ENCODE results near the gene UGT1A1. TPM values are rescaled to one million over a fixed set of nuclear protein-coding genes. Genes with fewer than 3 reads are reported as not detected.

The UGT1A1 gene
- total RNA-seq, 1 donor from 2014 or later: not detected

DNA sequence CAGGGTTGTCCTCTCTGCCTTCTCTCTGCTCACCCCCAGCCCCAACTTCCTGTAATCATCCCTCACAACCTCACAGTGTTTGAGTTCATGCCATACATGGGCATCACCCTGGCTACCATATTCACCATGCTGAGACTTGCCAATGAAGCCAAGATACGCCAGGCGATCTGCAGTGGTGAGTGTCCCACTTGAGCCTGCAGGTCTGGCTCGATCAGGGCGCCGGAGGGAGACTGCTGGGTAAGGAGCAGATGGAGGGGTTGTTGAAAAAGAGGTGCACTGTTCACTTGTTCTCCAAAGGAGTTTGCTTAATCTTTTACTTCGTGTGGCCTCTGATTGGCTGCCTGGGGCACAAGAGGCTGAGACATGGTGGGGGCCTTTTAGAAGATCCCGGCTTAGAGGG lies 32.6 kb downstream of the UGT1A1 start:
- intact Hi-C loops (cut with micrococcal nuclease): no loop called here
- no peak for ATAC-seq
- no peak for DNase-seq

- intact Hi-C loops (cut with micrococcal nuclease): no loop called here
- DNase-seq (no peak), ATAC-seq (no peak)
These were observed 33.5 kb downstream of the UGT1A1 start for GRCh38 chr2:233793465-233794127.

- no peak for ATAC-seq
- DNase-seq: no peak
- intact Hi-C loops (cut with micrococcal nuclease): no loop called here
These were observed 34.1 kb downstream of the UGT1A1 start for GRCh38 chr2:233794128-233794658.

- intact Hi-C loops (cut with micrococcal nuclease): no loop called here
- DNase-seq (no peak), ATAC-seq (no peak)
These were observed 35.7 kb downstream of the UGT1A1 start for GRCh38 chr2:233795735-233796171.

DNA sequence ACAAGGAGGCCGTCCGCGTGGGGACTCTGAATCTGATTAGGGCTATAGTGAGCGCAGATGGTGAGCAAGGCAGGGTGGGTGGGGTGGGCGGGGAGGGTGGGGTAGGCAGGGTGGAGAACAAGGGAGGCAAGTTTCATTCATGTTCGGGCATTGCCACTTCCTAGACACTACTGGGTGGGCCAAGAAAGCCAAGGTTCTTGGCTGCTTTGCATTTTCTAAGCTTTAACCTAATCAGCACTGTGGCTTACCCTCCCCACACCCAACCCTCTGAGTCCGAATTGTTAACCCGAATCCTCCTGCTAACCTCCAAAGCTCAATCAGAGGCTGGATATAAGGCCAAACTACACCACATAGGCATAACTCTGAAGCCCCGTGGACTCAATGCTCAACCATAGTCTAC lies 36.2 kb downstream of the UGT1A1 start:
- ATAC-seq: no peak
- no peak for DNase-seq
- intact Hi-C loops (cut with micrococcal nuclease): no loop called here

- no peak for DNase-seq
- intact Hi-C loops (cut with micrococcal nuclease): no loop called here
These were observed 38.4 kb downstream of the UGT1A1 start for GRCh38 chr2:233798335-233799086.

GRCh38 chr2:233799087-233799665 lies 39.1 kb downstream of the UGT1A1 start:
- DNase-seq (no peak), ATAC-seq (no peak)
- intact Hi-C loops (cut with micrococcal nuclease): no loop called here

More at GRCh38 chr2:233798335-233799086, 38.4 kb downstream of the UGT1A1 start:
- ATAC-seq: no peak

GRCh38 chr2:233799716-233800115 lies 39.6 kb downstream of the UGT1A1 start:
- intact Hi-C loops (cut with micrococcal nuclease): no loop called here
- DNase-seq (no peak), ATAC-seq (no peak)

DNA sequence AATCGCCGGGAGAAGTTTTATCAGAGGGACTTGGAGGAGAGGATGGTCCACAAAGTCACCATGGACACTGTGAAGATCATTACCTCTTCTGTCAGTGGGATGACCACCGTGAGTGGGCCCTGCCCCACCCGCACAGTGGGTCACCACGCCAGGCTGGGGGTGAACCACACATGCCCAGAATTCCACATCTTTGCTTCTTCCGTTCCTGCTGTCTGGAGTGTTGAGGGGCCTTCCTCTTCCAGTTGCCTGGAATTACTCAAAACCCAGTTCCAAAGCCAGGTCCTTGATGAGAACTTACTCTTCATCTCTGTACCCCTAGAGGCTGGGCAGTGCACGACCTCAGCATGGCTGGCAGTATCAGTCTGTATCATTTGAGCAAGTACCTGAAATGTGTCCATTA lies 40.1 kb downstream of the UGT1A1 start:
- ATAC-seq (no peak), DNase-seq (no peak)
- intact Hi-C loops (cut with micrococcal nuclease): no loop called here

GRCh38 chr2:233801357-233802131 lies 41.5 kb downstream of the UGT1A1 start:
- intact Hi-C loops (cut with micrococcal nuclease): no loop called here
- no peak for DNase-seq
- ATAC-seq: no peak

GRCh38 chr2:233802132-233802815 lies 42.2 kb downstream of the UGT1A1 start:
- ATAC-seq (no peak), DNase-seq (no peak)
- intact Hi-C loops (cut with micrococcal nuclease): no loop called here

DNA sequence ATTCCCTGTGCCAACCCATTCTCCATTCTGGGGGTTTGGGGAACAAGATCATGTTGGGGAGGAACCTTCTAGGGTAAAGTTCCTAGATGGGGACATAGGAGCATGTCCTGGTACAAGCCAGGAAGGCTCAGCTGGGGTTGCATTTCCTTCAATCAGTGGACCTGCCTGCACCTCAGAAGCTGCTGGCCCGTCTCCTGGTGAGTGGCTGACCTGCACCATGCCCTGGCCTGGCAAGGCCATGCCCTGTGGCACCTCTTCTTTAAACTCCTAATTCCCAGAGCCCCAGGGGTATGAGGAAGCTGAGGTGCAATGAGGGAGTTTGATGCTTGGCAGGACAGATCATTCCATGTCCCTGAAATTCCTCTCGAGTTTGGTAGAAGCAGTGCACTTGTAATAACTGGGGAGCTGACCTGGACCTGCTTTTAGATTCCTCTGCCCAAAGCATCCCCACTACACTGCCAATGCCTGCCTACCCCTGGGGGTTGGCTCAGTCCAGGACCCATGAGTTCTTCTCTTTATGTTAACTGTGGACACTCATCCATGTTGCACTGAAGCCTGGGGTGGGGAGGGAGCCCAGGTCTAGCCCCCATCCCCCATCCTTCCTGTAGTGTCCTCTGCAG lies 43.3 kb downstream of the UGT1A1 start:
- no peak for ATAC-seq
- intact Hi-C loops (cut with micrococcal nuclease): no loop called here
- no peak for DNase-seq

- intact Hi-C loops (cut with micrococcal nuclease): no loop called here
- no peak for ATAC-seq
These were observed 43.9 kb downstream of the UGT1A1 start for GRCh38 chr2:233803994-233804393.

DNA sequence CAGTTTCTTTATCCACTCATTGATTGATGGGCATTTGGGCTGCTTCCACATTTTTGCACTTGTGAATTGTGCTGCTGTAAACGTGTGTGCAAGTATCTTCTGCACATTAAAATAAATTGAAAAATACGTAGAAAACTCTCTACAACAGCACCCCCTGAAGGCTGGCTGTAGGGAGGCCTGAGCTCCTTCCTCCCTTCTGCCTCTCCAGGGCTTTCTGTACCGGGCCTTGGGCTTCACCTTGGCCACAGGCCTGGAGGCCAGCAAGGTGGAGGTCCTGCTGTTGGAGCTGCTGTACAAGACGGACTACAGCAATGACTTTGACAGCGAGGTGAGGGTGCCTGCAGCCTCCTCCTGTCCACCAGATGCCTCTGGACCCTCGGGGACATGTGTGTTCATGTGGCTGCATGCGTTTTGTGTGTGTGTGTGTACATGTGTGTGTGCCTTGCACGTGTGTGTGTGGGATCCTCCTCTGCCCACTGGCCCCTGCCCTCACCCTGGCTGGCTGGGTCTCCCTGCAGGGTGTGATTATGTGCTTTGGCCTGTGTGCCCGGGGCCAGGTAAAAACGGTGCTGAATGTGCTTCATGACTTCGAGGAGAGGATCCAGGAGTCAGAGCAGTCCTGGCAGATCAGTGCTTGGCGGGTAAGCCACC lies 47.3 kb downstream of the UGT1A1 start:
- DNase-seq (no peak), ATAC-seq (no peak)
- intact Hi-C loops (cut with micrococcal nuclease): no loop called here

More at GRCh38 chr2:233803994-233804393, 43.9 kb downstream of the UGT1A1 start:
- DNase-seq: no peak

- intact Hi-C loops (cut with micrococcal nuclease): no loop called here
- DNase-seq (no peak), ATAC-seq (no peak)
These were observed 48.2 kb downstream of the UGT1A1 start for GRCh38 chr2:233807966-233808935.

GRCh38 chr2:233810385-233810784 lies 50.3 kb downstream of the UGT1A1 start:
- DNase-seq (no peak), ATAC-seq (no peak)
- intact Hi-C loops (cut with micrococcal nuclease): no loop called here

GRCh38 chr2:233811087-233811486 lies 51.0 kb downstream of the UGT1A1 start:
- intact Hi-C loops (cut with micrococcal nuclease): no loop called here
- ATAC-seq: no peak
- DNase-seq: no peak
